Retinal pigment epithelial cell (primary cell): ENCODE data around the gene LRRIQ4.

Experiments used
- DNase-seq: peaks from one replicate; pipeline ENCODE4 v3.0.0-alpha.2; 2010; ENCODE audit warnings: low read depth
- H3K4me3 ChIP-seq: 2 replicates; pipeline ENCODE4 v1.5.1; 2011; ENCODE audit warnings: mild to moderate bottlenecking, low read length, control low read depth, moderate library complexity
- CTCF ChIP-seq: conservative IDR thresholded peaks from 2 replicates; pipeline ENCODE4 v1.5.1; 2011; ENCODE audit warnings: low read depth, low read length, control low read depth, inconsistent platforms

Gene LRRIQ4

GRCh38 chr3:169811631-169812331, 889 bp upstream of the LRRIQ4 start:
- peak overlapping the region; percentile 63 for H3K4me3 ChIP-seq
- no peak for TF ChIP-seq CTCF
- DNase-seq = peak; percentile 66

- DNase-seq = no peak
- no peak for TF ChIP-seq CTCF
- peak overlapping the region; percentile 63 for H3K4me3 ChIP-seq
Observed at GRCh38 chr3:169813278-169813677, 608 bp downstream of the LRRIQ4 start.

- peak; percentile 44 for TF ChIP-seq CTCF
- no peak overlapping the region for H3K4me3 ChIP-seq
- no peak for DNase-seq
Observed at GRCh38 chr3:169813757-169814517, 1.3 kb downstream of the LRRIQ4 start.

GRCh38 chr3:169815590-169816150, 3.0 kb downstream of the LRRIQ4 start:
- no peak for DNase-seq
- H3K4me3 ChIP-seq = no peak overlapping the region
- TF ChIP-seq CTCF = no peak

GRCh38 chr3:169818316-169818715, 5.6 kb downstream of the LRRIQ4 start:
- no peak for DNase-seq
- TF ChIP-seq CTCF = no peak
- no peak overlapping the region for H3K4me3 ChIP-seq

GRCh38 chr3:169822091-169822490, 9.4 kb downstream of the LRRIQ4 start:
- no peak for TF ChIP-seq CTCF
- DNase-seq = no peak
- H3K4me3 ChIP-seq = no peak overlapping the region
